Left renal pelvis (tissue), 4 donors: ENCODE results near the gene IL34. TPM values are rescaled to one million over a fixed set of nuclear protein-coding genes. Genes with fewer than 3 reads are reported as not detected.

Experiments used
- DNase-seq, 4 donors: peaks; one replicate each; pipeline ENCODE4 v3.0.0-alpha.2; 2013; ENCODE audit warnings: low read depth in 4 of 4, low spot score in 3 of 4
- polyA plus RNA-seq, 4 donors: library from polyadenylated mRNA; unstranded; fragments of 120-200 nt; gene quantifications; one replicate each; pipeline ENCODE4 v1.2.1, GENCODE V29; 2013; ENCODE audit not compliant: insufficient read length in 4 of 4

The IL34 gene
- polyA plus RNA-seq, 4 donors: 1.0 to 5.5 (median 1.1) TPM

GRCh38 chr16:70675851-70676513 lies 29.6 kb downstream of the IL34 start:
- no peak for DNase-seq

GRCh38 chr16:70676675-70677498 lies 30.5 kb downstream of the IL34 start:
- no peak for DNase-seq

- DNase-seq: no peak
Observed at GRCh38 chr16:70677499-70678120, 31.3 kb downstream of the IL34 start.

- DNase-seq: no peak
Observed at GRCh38 chr16:70678121-70678897, 31.9 kb downstream of the IL34 start.

- no peak for DNase-seq
Observed at GRCh38 chr16:70678898-70679670, 32.7 kb downstream of the IL34 start.

GRCh38 chr16:70679671-70680494 lies 33.5 kb downstream of the IL34 start:
- no peak for DNase-seq

GRCh38 chr16:70680495-70681381 lies 34.4 kb downstream of the IL34 start:
- DNase-seq: no peak

GRCh38 chr16:70681382-70682238 lies 35.3 kb downstream of the IL34 start:
- no peak for DNase-seq

GRCh38 chr16:70682239-70683145 lies 36.1 kb downstream of the IL34 start:
- no peak for DNase-seq

GRCh38 chr16:70683146-70683944 lies 37.0 kb downstream of the IL34 start:
- DNase-seq: no peak

- DNase-seq: no peak
Observed at GRCh38 chr16:70684146-70685060, 38.0 kb downstream of the IL34 start.

GRCh38 chr16:70685061-70685937 lies 38.9 kb downstream of the IL34 start:
- DNase-seq: no peak

GRCh38 chr16:70685938-70686375 lies 39.6 kb downstream of the IL34 start, which contains the start of gene MTSS2:
TSS of gene MTSS2 (minus strand) at chr16:70686053. CDS start at chr16:70685791, 262 bp downstream.
- DNase-seq: peak; percentile 68 to 82 (median 74)
